Fibroblast of lung (primary cell): Measurements from ENCODE around the gene PROX2. TPM values are rescaled to one million over a fixed set of nuclear protein-coding genes. Genes with fewer than 3 reads are reported as not detected.

ENCODE experiments used
- DNase-seq, 2 donors: peaks; one replicate each; pipeline versions ENCODE4 v3.0.0 to v3.0.0-alpha.2; 2010; ENCODE audit warnings: low read depth in 2 of 2
- H2AFZ ChIP-seq: 2 replicates; pipeline ENCODE4 v1.5.1; 2012; ENCODE audit warnings: low read length, control low read depth, inconsistent platforms
- H3K27ac ChIP-seq: 2 replicates; pipeline ENCODE4 v1.5.1; 2011; ENCODE audit warnings: low read length, control low read depth; ENCODE audit not compliant: insufficient read depth
- H3K27me3 ChIP-seq: 2 replicates; pipeline ENCODE4 v1.5.1; 2011; ENCODE audit warnings: mild to moderate bottlenecking, low read length; ENCODE audit not compliant: control insufficient read depth, insufficient read depth
- H3K36me3 ChIP-seq: 2 replicates; pipeline ENCODE4 v1.5.1; 2011; ENCODE audit warnings: low read length; ENCODE audit not compliant: control insufficient read depth, insufficient read depth
- H3K4me1 ChIP-seq: 2 replicates; pipeline ENCODE4 v1.5.1; 2011; ENCODE audit warnings: low read length; ENCODE audit not compliant: control insufficient read depth, insufficient read depth; ENCODE audit errors: extremely low read depth
- H3K4me2 ChIP-seq: 2 replicates; pipeline ENCODE4 v1.5.1; 2011; ENCODE audit warnings: low read length, control low read depth; ENCODE audit not compliant: insufficient read depth; ENCODE audit errors: extremely low read depth
- H3K4me3 ChIP-seq, 4 experiments: fragments of 200-600 bp in 1 of 4; sonication (generic) in 1 of 4; replicated peaks in 1 of 4; 2 replicates each; pipeline ENCODE4 v1.5.1; 2011 to 2016; ENCODE audit warnings: low read length in 4 of 4, low read depth in 3 of 4, mild to moderate bottlenecking in 3 of 4, control low read depth in 2 of 4, inconsistent platforms in 1 of 4, mixed read lengths in 1 of 4; ENCODE audit not compliant: insufficient read depth in 1 of 4; ENCODE audit errors: control extremely low read depth in 1 of 4
- H3K79me2 ChIP-seq: 2 replicates; pipeline ENCODE4 v1.5.1; 2012; ENCODE audit warnings: mild to moderate bottlenecking, low read length, inconsistent platforms; ENCODE audit not compliant: control insufficient read depth, insufficient read depth
- H3K9ac ChIP-seq: 2 replicates; pipeline ENCODE4 v1.5.1; 2011; ENCODE audit warnings: mild to moderate bottlenecking, low read length, control low read depth; ENCODE audit not compliant: insufficient read depth
- H3K9me3 ChIP-seq: 2 replicates; pipeline ENCODE4 v1.5.1; 2012; ENCODE audit warnings: low read depth, low read length; ENCODE audit not compliant: control insufficient read depth, insufficient read depth
- H4K20me1 ChIP-seq: 2 replicates; pipeline ENCODE4 v1.5.1; 2011; ENCODE audit warnings: low read length; ENCODE audit not compliant: control insufficient read depth, insufficient read depth; ENCODE audit errors: extremely low read depth
- CTCF ChIP-seq, 2 donors: IDR thresholded peaks in 1 of 2; conservative IDR thresholded peaks in 1 of 2; 1 replicate in 1 of 2; 2 replicates in 1 of 2; pipeline ENCODE4 v1.5.1; 2011 to 2012; ENCODE audit warnings: low read length in 2 of 2, control low read depth in 1 of 2, inconsistent platforms in 1 of 2, low read depth in 1 of 2, mild to moderate bottlenecking in 1 of 2
- EZH2 ChIP-seq: IDR thresholded peaks from 2 replicates; pipeline ENCODE4 v1.5.1; 2012; ENCODE audit warnings: low read length, control low read depth, mild to moderate bottlenecking; ENCODE audit errors: missing control alignments
- polyA plus RNA-seq, 2 donors: library from polyadenylated mRNA; depleted of rRNA in 1 of 2; stranded (reverse) in 1 of 2; unstranded in 1 of 2; fragments of >200 nt; gene quantifications; 2 replicates each; pipeline ENCODE4 v1.2.1, GENCODE V29; 2011 to 2012; ENCODE audit warnings: missing spikeins in 1 of 2
- total RNA-seq: library from RNA; depleted of rRNA; stranded (reverse); fragments of >200 nt; gene quantifications from 2 replicates; pipeline ENCODE4 v1.2.1, GENCODE V29; 2014

Gene PROX2
- total and polyA plus RNA-seq, 2 donors (not counting 1 experiment from before 2014, with no cell fraction given), result 0.01 TPM; not detected in 1

DNA sequence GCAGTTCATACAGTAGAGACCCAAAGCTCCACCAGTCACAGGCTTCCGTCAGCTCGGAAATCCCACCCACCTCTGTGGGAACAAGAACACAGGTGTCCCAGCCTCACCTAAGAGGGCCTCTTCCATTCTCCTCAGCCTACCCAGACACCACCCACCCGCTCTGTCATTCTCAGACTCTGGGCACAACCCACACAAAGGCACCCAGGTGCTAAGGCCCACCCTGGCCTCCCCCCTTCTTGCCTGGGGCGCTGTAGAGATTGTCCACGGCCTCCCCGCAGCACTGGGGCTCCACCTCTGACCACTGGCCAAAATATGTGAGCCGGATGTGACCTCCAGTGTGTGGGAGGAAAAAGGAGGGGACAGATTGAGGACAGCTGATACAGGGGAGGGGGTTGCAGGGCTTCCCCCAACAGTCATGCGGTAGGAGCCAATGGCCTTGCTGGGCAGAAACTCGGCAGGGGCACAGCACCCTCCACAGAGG, 33.0 kb upstream of the PROX2 start:
- Histone ChIP-seq H3K4me3 (no peak overlapping the region), H3K9me3 (no peaks in the 10 kb centered on the region), H3K4me2 (no peak overlapping the region), H3K27ac (no peak overlapping the region), H3K4me1 (peaks cover 6% of the 10 kb centered on the region), H2AFZ (no peak overlapping the region), H3K27me3 (no peaks in the 10 kb centered on the region), H3K36me3 (peaks cover 6% of the 10 kb centered on the region), H4K20me1 (no peaks in the 10 kb centered on the region), H3K9ac (no peak overlapping the region), H3K79me2 (no peaks in the 10 kb centered on the region)
- TF ChIP-seq CTCF (conservative IDR thresholded peaks at IDR 0.05 in 1 of 2, IDR thresholded peaks at IDR 0.05 in 1 of 2; ENCODE audit: low read depth in 1 of 2, low read length in 2 of 2) (no peak), EZH2 (no peak)
- no peak for DNase-seq

DNA sequence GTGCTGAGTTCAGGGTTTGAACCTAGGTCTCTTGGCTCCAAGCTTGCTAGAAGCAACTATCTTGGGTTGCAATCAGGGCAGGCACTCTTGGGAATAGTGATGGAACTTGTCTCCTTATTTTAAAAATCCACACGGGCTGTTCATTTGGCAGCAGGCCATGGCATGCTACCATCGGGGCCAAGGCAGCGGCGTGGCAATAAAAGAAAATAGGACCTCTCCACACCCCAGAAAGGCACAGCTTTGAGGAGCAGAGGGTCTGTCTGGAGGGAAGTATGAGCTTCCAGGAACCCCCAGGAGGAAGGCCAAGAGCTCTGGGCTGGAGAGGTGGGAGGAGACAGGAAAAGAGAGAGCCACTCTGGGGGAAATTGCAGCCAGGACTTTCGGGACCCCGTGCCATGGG, 31.8 kb upstream of the PROX2 start:
- Histone ChIP-seq H3K4me2 (no peak overlapping the region), H4K20me1 (no peaks in the 10 kb centered on the region), H3K9me3 (no peaks in the 10 kb centered on the region), H3K4me3 (no peak overlapping the region), H3K27ac (no peak overlapping the region), H3K9ac (no peak overlapping the region), H3K4me1 (peaks cover 6% of the 10 kb centered on the region), H3K36me3 (peaks cover 11% of the 10 kb centered on the region), H3K79me2 (no peaks in the 10 kb centered on the region), H3K27me3 (no peaks in the 10 kb centered on the region), H2AFZ (no peak overlapping the region)
- no peak for DNase-seq
- TF ChIP-seq CTCF (conservative IDR thresholded peaks at IDR 0.05 in 1 of 2, IDR thresholded peaks at IDR 0.05 in 1 of 2; ENCODE audit: low read depth in 1 of 2, low read length in 2 of 2) (no peak), EZH2 (no peak)

- Histone ChIP-seq H3K4me1 (peaks cover 6% of the 10 kb centered on the region), H3K4me2 (no peak overlapping the region), H3K9ac (no peak overlapping the region), H4K20me1 (no peaks in the 10 kb centered on the region), H3K27ac (no peak overlapping the region), H3K36me3 (peaks cover 13% of the 10 kb centered on the region), H3K79me2 (no peaks in the 10 kb centered on the region), H3K4me3 (no peak overlapping the region), H3K9me3 (no peaks in the 10 kb centered on the region), H3K27me3 (no peaks in the 10 kb centered on the region), H2AFZ (no peak overlapping the region)
- no peak for DNase-seq
- TF ChIP-seq EZH2 (no peak), CTCF (conservative IDR thresholded peaks at IDR 0.05 in 1 of 2, IDR thresholded peaks at IDR 0.05 in 1 of 2; ENCODE audit: low read depth in 1 of 2, low read length in 2 of 2) (no peak)
Observed at GRCh38 chr14:74906925-74907521, 31.1 kb upstream of the PROX2 start.
